ENCODE results near the gene GRM7. TPM values are rescaled to one million over a fixed set of nuclear protein-coding genes. Genes with fewer than 3 reads are reported as not detected.

GRM7 gene
- total RNA-seq, 1 experiment from 2014 or later = 0.28 TPM

DNA sequence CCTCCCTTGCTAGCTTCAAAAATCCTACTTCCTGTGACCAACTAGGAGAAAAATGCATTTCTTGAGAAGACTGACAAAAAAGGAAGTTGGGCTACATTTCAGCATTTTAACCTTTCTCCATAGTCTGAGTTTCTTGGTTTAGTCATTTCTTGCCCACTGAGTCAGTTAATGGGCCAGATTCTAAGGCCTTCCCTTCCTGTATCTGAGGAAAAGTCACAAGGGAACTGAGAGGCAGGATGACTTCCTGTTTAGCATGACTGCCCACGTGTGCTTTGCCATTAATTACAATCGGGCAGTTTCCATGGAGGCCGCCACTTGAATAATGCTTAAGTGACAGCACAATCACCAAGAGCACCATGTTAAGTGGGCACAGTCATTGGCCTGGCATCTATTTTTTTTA lies 846.3 kb downstream of the GRM7 start:
- TF ChIP-seq, protein P1, sequence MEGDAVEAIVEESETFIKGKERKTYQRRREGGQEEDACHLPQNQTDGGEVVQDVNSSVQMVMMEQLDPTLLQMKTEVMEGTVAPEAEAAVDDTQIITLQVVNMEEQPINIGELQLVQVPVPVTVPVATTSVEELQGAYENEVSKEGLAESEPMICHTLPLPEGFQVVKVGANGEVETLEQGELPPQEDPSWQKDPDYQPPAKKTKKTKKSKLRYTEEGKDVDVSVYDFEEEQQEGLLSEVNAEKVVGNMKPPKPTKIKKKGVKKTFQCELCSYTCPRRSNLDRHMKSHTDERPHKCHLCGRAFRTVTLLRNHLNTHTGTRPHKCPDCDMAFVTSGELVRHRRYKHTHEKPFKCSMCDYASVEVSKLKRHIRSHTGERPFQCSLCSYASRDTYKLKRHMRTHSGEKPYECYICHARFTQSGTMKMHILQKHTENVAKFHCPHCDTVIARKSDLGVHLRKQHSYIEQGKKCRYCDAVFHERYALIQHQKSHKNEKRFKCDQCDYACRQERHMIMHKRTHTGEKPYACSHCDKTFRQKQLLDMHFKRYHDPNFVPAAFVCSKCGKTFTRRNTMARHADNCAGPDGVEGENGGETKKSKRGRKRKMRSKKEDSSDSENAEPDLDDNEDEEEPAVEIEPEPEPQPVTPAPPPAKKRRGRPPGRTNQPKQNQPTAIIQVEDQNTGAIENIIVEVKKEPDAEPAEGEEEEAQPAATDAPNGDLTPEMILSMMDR (conservative IDR thresholded peaks at IDR 0.05) = no peak
- no CpG with 5 or more reads among the region's 3 CpGs for WGBS (ENCODE audit: extremely low coverage, insufficient read length, low lambda C conversion rate)

More for the DNA sequence above, 846.3 kb downstream of the GRM7 start:
- Histone ChIP-seq H2AFZ (ENCODE audit: low read length) (no peak overlapping the region), H3K27ac (ENCODE audit: insufficient read length, low read depth, low read length) (no peak overlapping the region), H3K9ac (ENCODE audit: extremely low read depth, insufficient read length, low read length) (no peak overlapping the region), H3K23ac (ENCODE audit: insufficient read length, low read depth, low read length) (no peak overlapping the region), H3K9me3 (ENCODE audit: control insufficient read depth, low read depth, low read length) (no peaks in the 10 kb centered on the region), H4K91ac (ENCODE audit: insufficient read length, low read depth, low read length) (no peak overlapping the region), H3K4me1 (ENCODE audit: insufficient read depth, low read length) (no peaks in the 10 kb centered on the region), H2BK5ac (ENCODE audit: insufficient read length, low read length) (no peak overlapping the region), H3K79me1 (ENCODE audit: insufficient read depth, low read depth, low read length, poor library complexity, severe bottlenecking) (no peaks in the 10 kb centered on the region), H2BK12ac (ENCODE audit: insufficient read length, low read depth, low read length) (no peak overlapping the region), H3K79me2 (ENCODE audit: insufficient read depth, low read length) (no peaks in the 10 kb centered on the region), H3T11ph (ENCODE audit: low read length) (no peak overlapping the region), H3K27me3 (ENCODE audit: insufficient read depth, low read length) (no peaks in the 10 kb centered on the region), H3K23me2 (ENCODE audit: insufficient read length, low read depth, low read length, poor library complexity, severe bottlenecking) (no peaks in the 10 kb centered on the region), H4K20me1 (ENCODE audit: control insufficient read depth, insufficient read depth, insufficient read length) (no peaks in the 10 kb centered on the region), H3K56ac (ENCODE audit: insufficient read length, low read depth, low read length) (no peak overlapping the region), H2BK120ac (ENCODE audit: low read depth, low read length, poor library complexity, severe bottlenecking) (no peak overlapping the region), H3K18ac (ENCODE audit: insufficient read length, low read depth, low read length) (no peak overlapping the region), H3K4me2 (ENCODE audit: insufficient read depth, insufficient read length, low read length) (no peak overlapping the region), H4K5ac (ENCODE audit: insufficient read length, low read depth, low read length) (no peak overlapping the region), H2BK20ac (ENCODE audit: low read depth, low read length, poor library complexity, severe bottlenecking) (no peak overlapping the region), H2BK15ac (ENCODE audit: low read depth, low read length) (no peak overlapping the region), H3K14ac (ENCODE audit: insufficient read depth, low read length) (no peak overlapping the region), H4K8ac (replicated peaks; ENCODE audit: insufficient read length, low read depth, low read length) (no peak overlapping the region), H3K4ac (ENCODE audit: low read depth, low read length) (no peak overlapping the region), H2AK5ac (ENCODE audit: insufficient read length, low read length) (no peak overlapping the region)
- H3K36me3 Mint-ChIP-seq (ENCODE audit: insufficient read depth in 1 of 3, low read depth in 3 of 3) = no peaks in the 10 kb centered on the region
- no peaks in the 10 kb centered on the region for H3K27me3 Mint-ChIP-seq (ENCODE audit: low read depth)
- no peak overlapping the region for H3K27ac Mint-ChIP-seq
- H3K4me3 Mint-ChIP-seq = no peak overlapping the region
- DNase-seq = no peak
- H3K4me1 Mint-ChIP-seq = peaks cover 0 to under 1% of the 10 kb centered on the region in 2 experiments; a peak in 1 of 4 replicates
- H3K9me3 Mint-ChIP-seq = no peaks in the 10 kb centered on the region
